ENCODE results near the gene AUTS2. TPM values are rescaled to one million over a fixed set of nuclear protein-coding genes. Genes with fewer than 3 reads are reported as not detected.

Gene AUTS2
- total RNA-seq, 1 experiment from 2014 or later: 50.0 TPM

DNA sequence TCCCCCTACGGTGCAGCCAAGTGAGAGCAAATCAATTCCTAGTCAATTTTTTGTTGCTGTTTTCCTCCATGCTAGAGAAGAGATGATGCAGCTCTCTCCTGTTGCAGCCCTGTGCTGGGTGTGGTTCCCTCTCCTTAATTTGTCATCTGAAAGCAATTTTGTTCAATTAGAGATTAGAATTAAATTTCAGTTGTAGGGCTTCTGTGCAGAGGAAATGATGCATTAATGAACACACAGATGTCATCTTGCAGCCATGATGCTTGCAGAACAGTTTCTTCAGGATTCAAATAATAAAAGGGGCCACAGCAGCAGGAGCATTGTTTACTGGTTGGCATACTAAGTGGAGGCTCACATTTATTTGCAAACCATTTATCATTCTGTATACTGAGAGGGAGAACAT is 266.0 kb downstream of the AUTS2 start (continued):
- TF ChIP-seq PRRX2 (CRISPR knock-in tag; IDR thresholded peaks at IDR 0.05) (no peak), EMX1 (CRISPR knock-in tag; IDR thresholded peaks at IDR 0.05) (no peak), MYBL2 (CRISPR knock-in tag; IDR thresholded peaks at IDR 0.05) (no peak), ATF1 (CRISPR knock-in tag; IDR thresholded peaks at IDR 0.05) (no peak), AR (CRISPR knock-in tag; IDR thresholded peaks at IDR 0.05) (no peak), RORB (CRISPR knock-in tag; IDR thresholded peaks at IDR 0.05) (no peak), CREM (CRISPR knock-in tag; IDR thresholded peaks at IDR 0.05) (no peak)
- TF ChIP-seq, protein P1, sequence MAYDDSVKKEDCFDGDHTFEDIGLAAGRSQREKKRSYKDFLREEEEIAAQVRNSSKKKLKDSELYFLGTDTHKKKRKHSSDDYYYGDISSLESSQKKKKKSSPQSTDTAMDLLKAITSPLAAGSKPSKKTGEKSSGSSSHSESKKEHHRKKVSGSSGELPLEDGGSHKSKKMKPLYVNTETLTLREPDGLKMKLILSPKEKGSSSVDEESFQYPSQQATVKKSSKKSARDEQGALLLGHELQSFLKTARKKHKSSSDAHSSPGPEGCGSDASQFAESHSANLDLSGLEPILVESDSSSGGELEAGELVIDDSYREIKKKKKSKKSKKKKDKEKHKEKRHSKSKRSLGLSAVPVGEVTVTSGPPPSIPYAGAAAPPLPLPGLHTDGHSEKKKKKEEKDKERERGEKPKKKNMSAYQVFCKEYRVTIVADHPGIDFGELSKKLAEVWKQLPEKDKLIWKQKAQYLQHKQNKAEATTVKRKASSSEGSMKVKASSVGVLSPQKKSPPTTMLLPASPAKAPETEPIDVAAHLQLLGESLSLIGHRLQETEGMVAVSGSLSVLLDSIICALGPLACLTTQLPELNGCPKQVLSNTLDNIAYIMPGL (CRISPR knock-in tag; IDR thresholded peaks at IDR 0.05): no peak

- POLR2A ChIA-PET: no interaction called here
- no peak for ATAC-seq
- no peaks in the 10 kb centered on the region for H3K9me3 Mint-ChIP-seq
- peaks cover 16% of the 10 kb centered on the region for H3K4me1 Mint-ChIP-seq
- CTCF ChIA-PET: no interaction called here
- H3K27ac Mint-ChIP-seq: no peak overlapping the region
- no peak overlapping the region for H3K4me3 Mint-ChIP-seq
- H3K36me3 Mint-ChIP-seq: no peaks in the 10 kb centered on the region
- H3K27me3 Mint-ChIP-seq (ENCODE audit: low read depth): no peaks in the 10 kb centered on the region; the same call in 1 of the 2 replicates
- DNase-seq (ENCODE audit: low spot score): no peak
- TF ChIP-seq JAZF1 (CRISPR knock-in tag; IDR thresholded peaks at IDR 0.05) (no peak), NR2C2 (CRISPR knock-in tag; IDR thresholded peaks at IDR 0.05) (no peak), CDX4 (CRISPR knock-in tag; IDR thresholded peaks at IDR 0.05; ENCODE audit: borderline replicate concordance) (no peak), NFATC4 (CRISPR knock-in tag; IDR thresholded peaks at IDR 0.05) (no peak), SMAD3 (CRISPR knock-in tag; IDR thresholded peaks at IDR 0.05; ENCODE audit: borderline replicate concordance) (no peak), CBFB (CRISPR knock-in tag; IDR thresholded peaks at IDR 0.05; ENCODE audit: low read depth) (no peak), PRRX2 (CRISPR knock-in tag; IDR thresholded peaks at IDR 0.05) (no peak), ZNF671 (CRISPR knock-in tag; IDR thresholded peaks at IDR 0.05) (no peak), ZNF232 (CRISPR knock-in tag; IDR thresholded peaks at IDR 0.05) (no peak), FOXP4 (CRISPR knock-in tag; IDR thresholded peaks at IDR 0.05) (no peak), RORB (CRISPR knock-in tag; IDR thresholded peaks at IDR 0.05) (no peak), MAX (CRISPR knock-in tag; IDR thresholded peaks at IDR 0.05) (no peak), CREB1 (CRISPR knock-in tag; IDR thresholded peaks at IDR 0.05) (no peak), MYBL2 (CRISPR knock-in tag; IDR thresholded peaks at IDR 0.05) (no peak), KAT7 (CRISPR knock-in tag; IDR thresholded peaks at IDR 0.05; ENCODE audit: borderline replicate concordance) (no peak)
- TF ChIP-seq, protein P2, sequence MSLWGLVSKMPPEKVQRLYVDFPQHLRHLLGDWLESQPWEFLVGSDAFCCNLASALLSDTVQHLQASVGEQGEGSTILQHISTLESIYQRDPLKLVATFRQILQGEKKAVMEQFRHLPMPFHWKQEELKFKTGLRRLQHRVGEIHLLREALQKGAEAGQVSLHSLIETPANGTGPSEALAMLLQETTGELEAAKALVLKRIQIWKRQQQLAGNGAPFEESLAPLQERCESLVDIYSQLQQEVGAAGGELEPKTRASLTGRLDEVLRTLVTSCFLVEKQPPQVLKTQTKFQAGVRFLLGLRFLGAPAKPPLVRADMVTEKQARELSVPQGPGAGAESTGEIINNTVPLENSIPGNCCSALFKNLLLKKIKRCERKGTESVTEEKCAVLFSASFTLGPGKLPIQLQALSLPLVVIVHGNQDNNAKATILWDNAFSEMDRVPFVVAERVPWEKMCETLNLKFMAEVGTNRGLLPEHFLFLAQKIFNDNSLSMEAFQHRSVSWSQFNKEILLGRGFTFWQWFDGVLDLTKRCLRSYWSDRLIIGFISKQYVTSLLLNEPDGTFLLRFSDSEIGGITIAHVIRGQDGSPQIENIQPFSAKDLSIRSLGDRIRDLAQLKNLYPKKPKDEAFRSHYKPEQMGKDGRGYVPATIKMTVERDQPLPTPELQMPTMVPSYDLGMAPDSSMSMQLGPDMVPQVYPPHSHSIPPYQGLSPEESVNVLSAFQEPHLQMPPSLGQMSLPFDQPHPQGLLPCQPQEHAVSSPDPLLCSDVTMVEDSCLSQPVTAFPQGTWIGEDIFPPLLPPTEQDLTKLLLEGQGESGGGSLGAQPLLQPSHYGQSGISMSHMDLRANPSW (CRISPR knock-in tag; conservative IDR thresholded peaks at IDR 0.05; ENCODE audit: low read depth): no peak
- TF ChIP-seq, protein P3, sequence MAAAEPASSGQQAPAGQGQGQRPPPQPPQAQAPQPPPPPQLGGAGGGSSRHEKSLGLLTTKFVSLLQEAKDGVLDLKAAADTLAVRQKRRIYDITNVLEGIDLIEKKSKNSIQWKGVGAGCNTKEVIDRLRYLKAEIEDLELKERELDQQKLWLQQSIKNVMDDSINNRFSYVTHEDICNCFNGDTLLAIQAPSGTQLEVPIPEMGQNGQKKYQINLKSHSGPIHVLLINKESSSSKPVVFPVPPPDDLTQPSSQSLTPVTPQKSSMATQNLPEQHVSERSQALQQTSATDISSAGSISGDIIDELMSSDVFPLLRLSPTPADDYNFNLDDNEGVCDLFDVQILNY (CRISPR knock-in tag; IDR thresholded peaks at IDR 0.05): no peak
Observed at GRCh38 chr7:69864822-69865221, 266.5 kb downstream of the AUTS2 start.
